ENCODE results near the gene LRIG2. TPM values are rescaled to one million over a fixed set of nuclear protein-coding genes. Genes with fewer than 3 reads are reported as not detected.
A peak's percentile ranks its signal among the peaks of the same experiment; 100 is the strongest.

The LRIG2 gene
- polyA plus RNA-seq, 1 of the 3 experiments (the other 2 are of a cell fraction): 3.8 TPM

DNA sequence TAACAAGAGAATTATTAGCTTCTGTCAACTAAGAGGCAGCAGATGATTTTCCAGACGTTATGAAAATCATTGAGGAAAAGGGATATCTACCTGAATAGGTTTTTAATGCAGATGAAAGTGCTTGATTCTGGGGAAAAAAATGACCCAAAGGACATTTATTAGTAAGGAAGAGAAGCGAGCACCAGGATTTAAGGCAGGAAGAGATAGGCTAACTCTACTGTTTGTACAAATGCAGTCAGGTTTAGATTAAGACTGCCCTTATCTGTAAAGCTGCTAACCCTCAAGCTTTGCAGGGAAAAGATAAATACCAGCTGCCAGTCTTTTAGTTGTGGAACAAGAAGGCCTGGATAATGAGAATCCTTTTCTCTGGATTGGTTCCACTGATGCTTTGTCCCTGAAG, 33.0 kb upstream of the LRIG2 start:
- no peak overlapping the region for H2AFZ ChIP-seq (ENCODE audit: low read depth)
- POLR2A ChIA-PET: no interaction called here
- H3K9ac ChIP-seq: no peak overlapping the region
- no peaks in the 10 kb centered on the region for H3K9me2 ChIP-seq
- peak overlapping the region in 1 of 2 experiments; percentile 71; a peak in 2 of 4 replicates for H3K27ac ChIP-seq (ENCODE audit: low read depth in 2 of 2, low read length in 1 of 2)
- H3K36me3 ChIP-seq (replicated peaks in 1 of 2; ENCODE audit: control insufficient read depth in 1 of 2, insufficient read depth in 2 of 2, low read length in 1 of 2): no peaks in the 10 kb centered on the region
- peaks cover 7% of the 10 kb centered on the region for H3F3A ChIP-seq (replicated peaks; ENCODE audit: insufficient read depth)
- WGBS (ENCODE audit: low lambda C conversion rate): 38% methylated on average over 2 of the region's 2 CpGs
- no peak overlapping the region for H3K4me2 ChIP-seq
- H3K79me2 ChIP-seq (ENCODE audit: insufficient read depth): no peaks in the 10 kb centered on the region
- CTCF ChIA-PET: interaction anchor here (0.9 to 6.3 kb wide), 7 partner anchors 33 to 325 kb away, joined by 3 to 120 read pairs (median 46); partner anchors contain the start of genes LRIG2 and PPM1J
- H3K4me3 ChIP-seq (ENCODE audit: low read depth in 2 of 2, low read length in 1 of 2): no peak overlapping the region
- H3K9me3 ChIP-seq: no peaks in the 10 kb centered on the region
- DNase-seq: peak; percentile 52
- peak; percentile 43; the same call in 1 of the 2 replicates for TF ChIP-seq TCF12 (IDR thresholded peaks at IDR 0.05)
- peak; percentile 46 for TF ChIP-seq CHD2 (IDR thresholded peaks at IDR 0.05; ENCODE audit: low read length, partially characterized antibody)
- TF ChIP-seq TEAD4 (IDR thresholded peaks at IDR 0.05; ENCODE audit: borderline replicate concordance, insufficient read depth): no peak
- TF ChIP-seq EP300 (IDR thresholded peaks at IDR 0.05; ENCODE audit: borderline replicate concordance in 1 of 2, low read depth in 1 of 2, low read length in 1 of 2): peak in 1 of 2 experiments; percentile 88; a peak in 2 of 4 replicates
- no peak for TF ChIP-seq RFX5 (IDR thresholded peaks at IDR 0.05; ENCODE audit: low read length)
- TF ChIP-seq FOSL2 (IDR thresholded peaks at IDR 0.05; ENCODE audit: borderline replicate concordance, low read depth): no peak
- peak; percentile 92 for TF ChIP-seq GATA2 (CRISPR knock-in tag; IDR thresholded peaks at IDR 0.05)
- TF ChIP-seq NFIC (IDR thresholded peaks at IDR 0.05; ENCODE audit: borderline replicate concordance): no peak
- peak; percentile 72; the same call in 1 of the 2 replicates for TF ChIP-seq RCOR1 (IDR thresholded peaks at IDR 0.05; ENCODE audit: low read length)
- TF ChIP-seq FOXJ3 (CRISPR knock-in tag; IDR thresholded peaks at IDR 0.05): 0 out of 2 replicates have a peak, but pooled peaks have one; percentile 44
- peak; percentile 8; the same call in 1 of the 2 replicates for TF ChIP-seq RAD21 (IDR thresholded peaks at IDR 0.05; ENCODE audit: low read length)
- H3K4me1 ChIP-seq (ENCODE audit: control insufficient read depth in 1 of 2, insufficient read depth in 2 of 2, low read depth in 1 of 2, low read length in 1 of 2): peaks cover 7 to 18% of the 10 kb centered on the region in 2 experiments; a peak in 3 of 4 replicates
- H4K20me1 ChIP-seq (ENCODE audit: insufficient read depth): no peaks in the 10 kb centered on the region
- H3K27me3 ChIP-seq (ENCODE audit: insufficient read depth): no peaks in the 10 kb centered on the region

DNA sequence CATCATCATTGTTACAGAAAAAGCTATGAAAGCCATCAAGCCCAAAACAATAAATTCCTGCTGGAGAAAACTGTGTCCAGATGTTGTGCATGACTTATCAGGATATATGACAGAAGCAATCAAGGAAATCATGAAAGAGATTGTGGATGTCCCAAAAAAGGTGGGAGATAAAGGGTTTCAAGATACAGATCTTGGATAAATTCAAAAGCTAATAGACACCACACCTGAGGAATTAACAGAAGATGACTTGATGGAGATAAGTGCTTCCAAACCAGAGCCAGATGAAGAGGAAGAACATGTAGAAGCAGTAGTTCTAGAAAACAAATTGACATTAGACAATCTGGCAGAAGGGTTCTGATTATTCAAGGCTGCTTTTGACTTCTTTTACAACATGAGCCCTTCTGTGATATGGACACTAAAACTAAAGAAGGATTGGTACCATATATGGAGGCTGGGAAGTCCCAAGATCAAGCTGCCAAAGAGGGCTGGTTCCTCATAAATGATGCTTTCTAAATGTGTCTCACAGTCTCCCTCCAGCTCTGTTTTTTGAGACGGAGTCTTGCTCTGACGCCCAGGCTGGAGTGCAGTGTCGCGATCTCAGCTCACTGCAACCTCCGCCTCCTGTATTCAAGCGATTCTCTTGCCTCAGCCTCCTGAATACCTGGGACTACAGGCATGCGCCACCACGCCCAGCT, 32.1 kb upstream of the LRIG2 start:
- TF ChIP-seq, protein P1, sequence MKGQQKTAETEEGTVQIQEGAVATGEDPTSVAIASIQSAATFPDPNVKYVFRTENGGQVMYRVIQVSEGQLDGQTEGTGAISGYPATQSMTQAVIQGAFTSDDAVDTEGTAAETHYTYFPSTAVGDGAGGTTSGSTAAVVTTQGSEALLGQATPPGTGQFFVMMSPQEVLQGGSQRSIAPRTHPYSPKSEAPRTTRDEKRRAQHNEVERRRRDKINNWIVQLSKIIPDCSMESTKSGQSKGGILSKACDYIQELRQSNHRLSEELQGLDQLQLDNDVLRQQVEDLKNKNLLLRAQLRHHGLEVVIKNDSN (IDR thresholded peaks at IDR 0.05; ENCODE audit: borderline replicate concordance, low read depth): no peak
- TF ChIP-seq FOXJ3 (CRISPR knock-in tag; IDR thresholded peaks at IDR 0.05) (no peak), RCOR1 (IDR thresholded peaks at IDR 0.05; ENCODE audit: low read length) (0 out of 2 replicates have a peak, but pooled peaks have one; percentile 24), MEF2A (IDR thresholded peaks at IDR 0.05; ENCODE audit: borderline replicate concordance, low read depth) (no peak), RAD21 (IDR thresholded peaks at IDR 0.05; ENCODE audit: low read length) (no peak), SMC3 (IDR thresholded peaks at IDR 0.05; ENCODE audit: low read depth, low read length) (no peak), ELF1 (IDR thresholded peaks at IDR 0.05) (no peak), POLR2AphosphoS5 (IDR thresholded peaks at IDR 0.05; ENCODE audit: low read depth, low read length) (no peak), EP300 (IDR thresholded peaks at IDR 0.05; ENCODE audit: borderline replicate concordance in 1 of 2, low read depth in 1 of 2, low read length in 1 of 2) (peak in 1 of 2 experiments; percentile 67; a peak in 1 of 4 replicates), TCF12 (IDR thresholded peaks at IDR 0.05) (no peak), YY1 (IDR thresholded peaks at IDR 0.05; ENCODE audit: low read depth) (no peak), GATA2 (CRISPR knock-in tag; IDR thresholded peaks at IDR 0.05) (peak; percentile 78)
- Histone ChIP-seq H3K9ac (no peak overlapping the region), H2AFZ (ENCODE audit: low read depth) (no peak overlapping the region), H3K27ac (ENCODE audit: low read depth in 2 of 2, low read length in 1 of 2) (peak overlapping the region in 1 of 2 experiments; percentile 71; a peak in 2 of 4 replicates), H3K36me3 (replicated peaks in 1 of 2; ENCODE audit: control insufficient read depth in 1 of 2, insufficient read depth in 2 of 2, low read length in 1 of 2) (no peaks in the 10 kb centered on the region), H3K4me2 (no peak overlapping the region), H4K20me1 (ENCODE audit: insufficient read depth) (no peaks in the 10 kb centered on the region), H3K79me2 (ENCODE audit: insufficient read depth) (no peaks in the 10 kb centered on the region), H3K9me2 (no peaks in the 10 kb centered on the region), H3K9me3 (no peaks in the 10 kb centered on the region), H3K4me3 (ENCODE audit: low read depth in 2 of 2, low read length in 1 of 2) (no peak overlapping the region), H3K27me3 (ENCODE audit: insufficient read depth) (no peaks in the 10 kb centered on the region), H3K4me1 (ENCODE audit: control insufficient read depth in 1 of 2, insufficient read depth in 2 of 2, low read depth in 1 of 2, low read length in 1 of 2) (peaks cover 7 to 18% of the 10 kb centered on the region in 2 experiments; a peak in 3 of 4 replicates), H3F3A (replicated peaks; ENCODE audit: insufficient read depth) (peaks cover 7% of the 10 kb centered on the region)
- POLR2A ChIA-PET: interaction anchor here (2.2 kb wide), 1 partner anchor 85 kb away, joined by 6 read pairs; the partner anchor contains the start of gene SLC16A1
- WGBS (ENCODE audit: low lambda C conversion rate): 93% methylated on average over 8 of the region's 8 CpGs
- no peak for DNase-seq
- CTCF ChIA-PET: interaction anchor here (0.9 to 6.3 kb wide), 10 partner anchors 13 to 326 kb away, joined by 3 to 120 read pairs (median 30); partner anchors contain the start of genes LRIG2 and PPM1J

Measured in SK-N-SH (cell line).